HG03432 (cell line): Measurements from ENCODE around the gene ELFN2.

Experiments
- ATAC-seq: cut with Tn5 transposase; IDR thresholded peaks from one replicate; pipeline ENCODE4 v1.9.1; 2021; ENCODE audit warnings: mild to moderate bottlenecking, moderate library complexity; ENCODE audit not compliant: unreplicated experiment

The ELFN2 gene

GRCh38 chr22:37456346-37456745, 29.1 kb upstream of the ELFN2 start:
- no peak for ATAC-seq

GRCh38 chr22:37455896-37456295, 28.6 kb upstream of the ELFN2 start:
- no peak for ATAC-seq

GRCh38 chr22:37454857-37455686, 27.8 kb upstream of the ELFN2 start:
- ATAC-seq, result no peak

- no peak for ATAC-seq
These were observed 26.4 kb upstream of the ELFN2 start for GRCh38 chr22:37453696-37454095.

GRCh38 chr22:37451218-37451617, 23.9 kb upstream of the ELFN2 start:
- no peak for ATAC-seq

GRCh38 chr22:37449331-37450001, 22.2 kb upstream of the ELFN2 start:
- no peak for ATAC-seq

GRCh38 chr22:37448516-37449127, 21.3 kb upstream of the ELFN2 start:
- no peak for ATAC-seq

- no peak for ATAC-seq
These were observed 18.2 kb upstream of the ELFN2 start for GRCh38 chr22:37445501-37445900.

GRCh38 chr22:37443977-37444376, 16.7 kb upstream of the ELFN2 start:
- no peak for ATAC-seq

- no peak for ATAC-seq
These were observed 15.8 kb upstream of the ELFN2 start for GRCh38 chr22:37443086-37443485.

GRCh38 chr22:37442537-37442936, 15.3 kb upstream of the ELFN2 start:
- no peak for ATAC-seq

- ATAC-seq, result no peak
These were observed 14.9 kb upstream of the ELFN2 start for GRCh38 chr22:37442135-37442534.

- no peak for ATAC-seq
These were observed 13.6 kb upstream of the ELFN2 start for GRCh38 chr22:37440875-37441274.

GRCh38 chr22:37439347-37439746, 12.1 kb upstream of the ELFN2 start:
- no peak for ATAC-seq

- no peak for ATAC-seq
These were observed 8.8 kb upstream of the ELFN2 start for GRCh38 chr22:37435970-37436603.

- no peak for ATAC-seq
These were observed 6.5 kb upstream of the ELFN2 start for GRCh38 chr22:37433786-37434185.

GRCh38 chr22:37432708-37433054, 5.4 kb upstream of the ELFN2 start:
- ATAC-seq, result no peak

- ATAC-seq, result no peak
These were observed 4.8 kb upstream of the ELFN2 start for GRCh38 chr22:37431801-37432707.

- no peak for ATAC-seq
These were observed 4.1 kb upstream of the ELFN2 start for GRCh38 chr22:37431366-37431765.

GRCh38 chr22:37430941-37431340, 3.7 kb upstream of the ELFN2 start:
- ATAC-seq, result no peak
